Measurements from ENCODE around the gene CCNB1IP1. TPM values are rescaled to one million over a fixed set of nuclear protein-coding genes. Genes with fewer than 3 reads are reported as not detected.
"Not testable (repeated sequence)": the region's sequence is repeated elsewhere in the genome, so short reads cannot be mapped to it uniquely, and the experiment has no call there.

Gene CCNB1IP1
- total RNA-seq, 1 donor from 2014 or later, result 41.1 TPM

- intact Hi-C loops (cut with DNase I), result loop anchor here (2.0 to 10.0 kb wide), 3 partner anchors 71 to 341 kb away; partner anchors contain the start of genes APEX1, OSGEP and TEP1
Observed at GRCh38 chr14:20341646-20342045, 8.6 kb upstream of the CCNB1IP1 start.

GRCh38 chr14:20341032-20341431 lies 8.0 kb upstream of the CCNB1IP1 start:
- not testable (repeated sequence) for ATAC-seq (ENCODE audit: poor library complexity); DNase-seq
- intact Hi-C loops (cut with DNase I), result loop anchor here (5.0 to 10.0 kb wide), 2 partner anchors 71 to 114 kb away; partner anchors contain the start of genes APEX1, OSGEP and TEP1

More at GRCh38 chr14:20341646-20342045, 8.6 kb upstream of the CCNB1IP1 start:
- no peak for DNase-seq
- no peak for ATAC-seq (ENCODE audit: poor library complexity)

- ATAC-seq (ENCODE audit: poor library complexity) (no peak), DNase-seq (no peak)
- intact Hi-C loops (cut with DNase I), result no loop called here
Observed at GRCh38 chr14:20334017-20334416, 938 bp upstream of the CCNB1IP1 start.

- no peak for ATAC-seq (ENCODE audit: poor library complexity)
- no peak for DNase-seq
- intact Hi-C loops (cut with DNase I), result no loop called here
Observed at GRCh38 chr14:20333494-20333841, 389 bp upstream of the CCNB1IP1 start.

- ATAC-seq (ENCODE audit: poor library complexity), result peak; percentile 75
- intact Hi-C loops (cut with DNase I), result no loop called here
- no peak for DNase-seq
Observed at GRCh38 chr14:20332431-20332787, 670 bp downstream of the CCNB1IP1 start.

- ATAC-seq (ENCODE audit: poor library complexity), result no peak
- intact Hi-C loops (cut with DNase I), result no loop called here
- no peak for DNase-seq
Observed at GRCh38 chr14:20331053-20331613, 1.9 kb downstream of the CCNB1IP1 start.

GRCh38 chr14:20329355-20329754 lies 3.7 kb downstream of the CCNB1IP1 start:
- no peak for DNase-seq
- intact Hi-C loops (cut with DNase I), result loop anchor here (5.0 kb wide), 1 partner anchor 358 kb away; the partner anchor contains the start of gene ANG
- ATAC-seq (ENCODE audit: poor library complexity), result no peak

- ATAC-seq (ENCODE audit: poor library complexity), result no peak
- DNase-seq, result no peak
- intact Hi-C loops (cut with DNase I), result loop anchor here (5.0 kb wide), 1 partner anchor 359 kb away; the partner anchor contains the start of gene ANG
Observed at GRCh38 chr14:20328705-20329104, 4.4 kb downstream of the CCNB1IP1 start.

GRCh38 chr14:20327005-20327869 lies 5.8 kb downstream of the CCNB1IP1 start:
- intact Hi-C loops (cut with DNase I), result loop anchor here (5.0 kb wide), 1 partner anchor 360 kb away; the partner anchor contains the start of gene ANG
- ATAC-seq (ENCODE audit: poor library complexity), result peak; percentile 70
- no peak for DNase-seq

GRCh38 chr14:20317720-20318119 lies 15.4 kb downstream of the CCNB1IP1 start:
- intact Hi-C loops (cut with DNase I), result no loop called here
- no peak for ATAC-seq (ENCODE audit: poor library complexity)
- DNase-seq, result no peak

GRCh38 chr14:20314026-20314425 lies 19.1 kb downstream of the CCNB1IP1 start:
- intact Hi-C loops (cut with DNase I), result no loop called here
- no peak for DNase-seq
- no peak for ATAC-seq (ENCODE audit: poor library complexity)

GRCh38 chr14:20306079-20306423 lies 27.0 kb downstream of the CCNB1IP1 start:
- ATAC-seq (ENCODE audit: poor library complexity) (no peak), DNase-seq (no peak)
- intact Hi-C loops (cut with DNase I), result no loop called here

- intact Hi-C loops (cut with DNase I), result no loop called here
- peak; percentile 100 for ATAC-seq (ENCODE audit: poor library complexity)
Observed at GRCh38 chr14:20305265-20306078, 27.6 kb downstream of the CCNB1IP1 start, which contains the start of gene TTC5. Gene TTC5 (minus strand): TSS chr14:20305951. CDS start chr14:20305937, 14 bp downstream.

GRCh38 chr14:20302042-20302755 lies 30.9 kb downstream of the CCNB1IP1 start:
- DNase-seq (no peak), ATAC-seq (ENCODE audit: poor library complexity) (no peak)
- intact Hi-C loops (cut with DNase I), result no loop called here

More at GRCh38 chr14:20305265-20306078, 27.6 kb downstream of the CCNB1IP1 start, which contains the start of gene TTC5:
- peak; percentile 87 for DNase-seq

GRCh38 chr14:20295067-20295466 lies 38.0 kb downstream of the CCNB1IP1 start:
- intact Hi-C loops (cut with DNase I), result no loop called here
- ATAC-seq (ENCODE audit: poor library complexity), result no peak
- no peak for DNase-seq

GRCh38 chr14:20294636-20295035 lies 38.4 kb downstream of the CCNB1IP1 start:
- intact Hi-C loops (cut with DNase I), result no loop called here
- no peak for DNase-seq
- ATAC-seq (ENCODE audit: poor library complexity), result no peak

GRCh38 chr14:20281998-20282397 lies 51.1 kb downstream of the CCNB1IP1 start:
- DNase-seq; ATAC-seq (ENCODE audit: poor library complexity); intact Hi-C loops (cut with DNase I): not testable (repeated sequence)

- intact Hi-C loops (cut with DNase I); DNase-seq: not testable (repeated sequence)
Observed at GRCh38 chr14:20280265-20280664, 52.8 kb downstream of the CCNB1IP1 start.

More at GRCh38 chr14:20280265-20280664, 52.8 kb downstream of the CCNB1IP1 start:
- ATAC-seq (ENCODE audit: poor library complexity), result not testable (repeated sequence)
